H7 (cell line): ENCODE data around the gene ACE. TPM values are rescaled to one million over a fixed set of nuclear protein-coding genes. Genes with fewer than 3 reads are reported as not detected.

Experiments
- DNase-seq: peaks from one replicate; pipeline ENCODE4 v3.0.0; 2012
- H3K27me3 ChIP-seq: 2 replicates; pipeline ENCODE4 v1.6.0; 2011; ENCODE audit warnings: mild to moderate bottlenecking, low read length; ENCODE audit not compliant: control insufficient read depth, insufficient read depth
- H3K36me3 ChIP-seq: replicated peaks from 2 replicates; pipeline ENCODE4 v1.5.1; 2011; ENCODE audit warnings: low read length; ENCODE audit not compliant: control insufficient read depth, insufficient read depth
- H3K4me3 ChIP-seq: 2 replicates; pipeline ENCODE4 v1.5.1; 2011; ENCODE audit warnings: low read depth, mild to moderate bottlenecking, control low read depth, low read length, moderate library complexity; ENCODE audit not compliant: insufficient read depth
- total RNA-seq: library from RNA; depleted of rRNA; stranded (reverse); fragments of >200 nt; shearing (Covaris generic); gene quantifications from 2 replicates; pipeline ENCODE4 v1.2.3, GENCODE V29; 2014

ACE gene
- total RNA-seq, 1 experiment from 2014 or later: 4.6 TPM

GRCh38 chr17:63517825-63518534 is 41.1 kb downstream of the ACE start:
- Histone ChIP-seq H3K4me3 (no peak overlapping the region), H3K27me3 (no peaks in the 10 kb centered on the region), H3K36me3 (no peaks in the 10 kb centered on the region)
- DNase-seq: no peak

GRCh38 chr17:63519116-63519881 is 42.4 kb downstream of the ACE start:
- DNase-seq: no peak
- H3K4me3 ChIP-seq: no peak overlapping the region
- peaks cover 4% of the 10 kb centered on the region for H3K27me3 ChIP-seq
- no peaks in the 10 kb centered on the region for H3K36me3 ChIP-seq

- Histone ChIP-seq H3K27me3 (peaks cover 4% of the 10 kb centered on the region), H3K4me3 (no peak overlapping the region), H3K36me3 (no peaks in the 10 kb centered on the region)
- no peak for DNase-seq
Measured at GRCh38 chr17:63519972-63520882, 43.4 kb downstream of the ACE start.

- H3K36me3 ChIP-seq: no peaks in the 10 kb centered on the region
- H3K4me3 ChIP-seq: peak within 1 kb of the TSS; percentile 58
- H3K27me3 ChIP-seq: peaks cover 4% of the 10 kb centered on the region
- peak; percentile 83 for DNase-seq
Measured at GRCh38 chr17:63523253-63523855, 46.5 kb downstream of the ACE start, which contains the start of gene KCNH6. Gene KCNH6 (plus strand): TSS chr17:63523358. CDS start chr17:63523414, 56 bp downstream.

- DNase-seq: no peak
Measured at GRCh38 chr17:63524051-63524450, 47.2 kb downstream of the ACE start.

GRCh38 chr17:63525190-63525946 is 48.5 kb downstream of the ACE start:
- no peak for DNase-seq
- H3K36me3 ChIP-seq: no peaks in the 10 kb centered on the region
- no peak overlapping the region for H3K4me3 ChIP-seq
- H3K27me3 ChIP-seq: peaks cover 4% of the 10 kb centered on the region

More at GRCh38 chr17:63524051-63524450, 47.2 kb downstream of the ACE start:
- Histone ChIP-seq H3K27me3 (peaks cover 4% of the 10 kb centered on the region), H3K4me3 (no peak overlapping the region), H3K36me3 (no peaks in the 10 kb centered on the region)

- H3K4me3 ChIP-seq: no peak overlapping the region
- DNase-seq: no peak
- H3K27me3 ChIP-seq: peaks cover 4% of the 10 kb centered on the region
- H3K36me3 ChIP-seq: no peaks in the 10 kb centered on the region
Measured at GRCh38 chr17:63526861-63527260, 50.0 kb downstream of the ACE start.

GRCh38 chr17:63528183-63528582 is 51.3 kb downstream of the ACE start:
- Histone ChIP-seq H3K4me3 (no peak overlapping the region), H3K27me3 (peaks cover 4% of the 10 kb centered on the region), H3K36me3 (no peaks in the 10 kb centered on the region)
- DNase-seq: no peak

- DNase-seq: peak; percentile 52
- H3K36me3 ChIP-seq: no peaks in the 10 kb centered on the region
- no peak overlapping the region for H3K4me3 ChIP-seq
- H3K27me3 ChIP-seq: no peaks in the 10 kb centered on the region; the same call in 1 of the 2 replicates
Measured at GRCh38 chr17:63529711-63530556, 53.1 kb downstream of the ACE start.

- no peaks in the 10 kb centered on the region for H3K36me3 ChIP-seq
Measured at GRCh38 chr17:63530557-63531021, 53.7 kb downstream of the ACE start.

GRCh38 chr17:63531022-63531965 is 54.4 kb downstream of the ACE start:
- Histone ChIP-seq H3K27me3 (no peaks in the 10 kb centered on the region), H3K36me3 (no peaks in the 10 kb centered on the region), H3K4me3 (no peak overlapping the region)
- no peak for DNase-seq

More at GRCh38 chr17:63530557-63531021, 53.7 kb downstream of the ACE start:
- no peak for DNase-seq
- Histone ChIP-seq H3K4me3 (no peak overlapping the region), H3K27me3 (no peaks in the 10 kb centered on the region)
